ENCODE results near the gene GDF9. TPM values are rescaled to one million over a fixed set of nuclear protein-coding genes. Genes with fewer than 3 reads are reported as not detected.

GDF9 gene, protein sequence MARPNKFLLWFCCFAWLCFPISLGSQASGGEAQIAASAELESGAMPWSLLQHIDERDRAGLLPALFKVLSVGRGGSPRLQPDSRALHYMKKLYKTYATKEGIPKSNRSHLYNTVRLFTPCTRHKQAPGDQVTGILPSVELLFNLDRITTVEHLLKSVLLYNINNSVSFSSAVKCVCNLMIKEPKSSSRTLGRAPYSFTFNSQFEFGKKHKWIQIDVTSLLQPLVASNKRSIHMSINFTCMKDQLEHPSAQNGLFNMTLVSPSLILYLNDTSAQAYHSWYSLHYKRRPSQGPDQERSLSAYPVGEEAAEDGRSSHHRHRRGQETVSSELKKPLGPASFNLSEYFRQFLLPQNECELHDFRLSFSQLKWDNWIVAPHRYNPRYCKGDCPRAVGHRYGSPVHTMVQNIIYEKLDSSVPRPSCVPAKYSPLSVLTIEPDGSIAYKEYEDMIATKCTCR
- total RNA-seq (2014; rRNA removed): not detected in 2 replicates
- Bru-seq, nascent RNA: percentile 42 among the genes with signal in this experiment
- BruChase-seq, experiment 1, labeled RNA remaining after a 6-hour chase: percentile 60 among the genes with signal in this experiment
- percentile 59 among the genes with signal in this experiment for BruChase-seq, experiment 2, labeled RNA remaining after a 2-hour chase
- long read RNA-seq: 0 reads

DNA sequence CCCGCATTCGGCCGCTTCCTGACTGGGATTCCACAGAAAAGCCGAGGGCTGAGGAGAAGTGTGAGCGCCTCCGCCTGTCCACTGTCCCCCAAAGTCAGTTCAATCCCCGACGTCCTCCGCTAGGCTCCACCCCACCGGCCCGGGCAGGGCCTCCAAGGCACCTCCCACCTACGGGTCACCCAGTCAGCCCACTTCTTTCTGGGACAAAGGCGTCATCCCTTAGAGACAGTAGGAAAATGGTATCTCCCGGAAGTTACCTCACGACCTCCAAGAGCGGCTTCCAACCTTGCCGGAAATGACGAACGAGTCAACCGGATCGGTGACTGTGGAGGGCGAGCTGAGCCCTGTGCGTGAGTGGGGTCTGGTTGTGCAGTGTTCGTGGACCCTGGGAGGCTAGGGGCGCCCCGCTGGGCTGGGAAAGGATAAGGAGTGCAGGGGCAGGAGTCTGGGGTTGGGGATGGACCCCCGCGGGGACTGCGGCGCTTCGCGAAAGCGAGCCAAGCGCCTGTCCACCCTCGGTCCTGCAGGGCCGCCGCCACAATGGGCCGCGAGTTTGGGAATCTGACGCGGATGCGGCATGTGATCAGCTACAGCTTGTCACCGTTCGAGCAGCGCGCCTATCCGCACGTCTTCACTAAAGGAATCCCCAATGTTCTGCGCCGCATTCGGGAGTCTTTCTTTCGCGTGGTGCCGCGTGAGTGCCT, at the start of gene GDF9, which contains the start of gene UQCRQ:
TSS of gene GDF9 (minus strand) at position 128 of the 704 bp plus-strand sequence. CDS start 1,936 bp downstream, outside the sequence.
TSS of gene UQCRQ (plus strand) at position 301 of the 704 bp plus-strand sequence. CDS start at position 541, 240 bp downstream.
- POLR2A ChIA-PET (ENCODE audit: unreplicated experiment): no interaction called here
- ATAC-seq: peak; percentile 98

DNA sequence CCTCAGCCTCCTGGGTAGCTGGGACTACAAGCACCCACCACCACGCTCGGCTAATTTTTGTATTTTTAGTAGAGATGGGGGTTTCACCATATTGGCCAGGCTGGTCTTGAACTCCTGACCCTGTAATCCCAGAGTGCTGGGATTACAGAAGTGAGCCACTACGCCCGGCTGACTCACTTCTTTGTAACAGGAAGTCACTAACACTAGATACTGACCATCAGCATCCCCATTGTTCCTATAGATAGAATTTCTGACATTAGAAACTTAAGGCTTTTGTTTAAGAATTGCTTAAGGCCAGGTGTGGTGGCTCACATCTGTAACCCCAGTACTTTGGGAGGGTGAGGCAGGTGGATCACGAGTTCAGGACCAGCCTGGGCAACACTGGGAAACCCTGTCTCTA, 49.4 kb upstream of the GDF9 start:
- peak; percentile 20 for DNase-seq
- BruUV-seq (replicated peaks): no TSS peak
- intact Hi-C loops (cut with micrococcal nuclease): no loop called here
- H3K27ac ChIP-seq (ENCODE audit: low read length): no peak overlapping the region
- ChIA-PET CTCF (no interaction called here), POLR2A (ENCODE audit: unreplicated experiment) (no interaction called here)
- no peak for ATAC-seq
- no peaks in the 10 kb centered on the region for H3F3A ChIP-seq (ENCODE audit: low read length, unreplicated experiment)
- no peaks in the 10 kb centered on the region for H4K20me1 ChIP-seq (ENCODE audit: low read length)
- H3K9me3 ChIP-seq (ENCODE audit: low read length): no peaks in the 10 kb centered on the region
- no peaks in the 10 kb centered on the region for H3K9me2 ChIP-seq (replicated peaks; ENCODE audit: low read length)
- H2AFZ ChIP-seq (ENCODE audit: low read length): no peak overlapping the region
- H3K4me3 ChIP-seq (ENCODE audit: low read length): no peak overlapping the region
- no peak overlapping the region for H3K9ac ChIP-seq (ENCODE audit: low read length)
- no peaks in the 10 kb centered on the region; the same call in 1 of the 2 replicates for H3K36me3 ChIP-seq (ENCODE audit: low read depth, low read length)
- H3K79me2 ChIP-seq (ENCODE audit: low read length): no peaks in the 10 kb centered on the region
- TF ChIP-seq EZH2 (IDR thresholded peaks at IDR 0.05; ENCODE audit: low read length, unreplicated experiment) (no peak), EZH2phosphoT487 (IDR thresholded peaks at IDR 0.05; ENCODE audit: borderline replicate concordance, low read length) (no peak)
- TF ChIP-seq, protein P1, sequence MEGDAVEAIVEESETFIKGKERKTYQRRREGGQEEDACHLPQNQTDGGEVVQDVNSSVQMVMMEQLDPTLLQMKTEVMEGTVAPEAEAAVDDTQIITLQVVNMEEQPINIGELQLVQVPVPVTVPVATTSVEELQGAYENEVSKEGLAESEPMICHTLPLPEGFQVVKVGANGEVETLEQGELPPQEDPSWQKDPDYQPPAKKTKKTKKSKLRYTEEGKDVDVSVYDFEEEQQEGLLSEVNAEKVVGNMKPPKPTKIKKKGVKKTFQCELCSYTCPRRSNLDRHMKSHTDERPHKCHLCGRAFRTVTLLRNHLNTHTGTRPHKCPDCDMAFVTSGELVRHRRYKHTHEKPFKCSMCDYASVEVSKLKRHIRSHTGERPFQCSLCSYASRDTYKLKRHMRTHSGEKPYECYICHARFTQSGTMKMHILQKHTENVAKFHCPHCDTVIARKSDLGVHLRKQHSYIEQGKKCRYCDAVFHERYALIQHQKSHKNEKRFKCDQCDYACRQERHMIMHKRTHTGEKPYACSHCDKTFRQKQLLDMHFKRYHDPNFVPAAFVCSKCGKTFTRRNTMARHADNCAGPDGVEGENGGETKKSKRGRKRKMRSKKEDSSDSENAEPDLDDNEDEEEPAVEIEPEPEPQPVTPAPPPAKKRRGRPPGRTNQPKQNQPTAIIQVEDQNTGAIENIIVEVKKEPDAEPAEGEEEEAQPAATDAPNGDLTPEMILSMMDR (conservative IDR thresholded peaks at IDR 0.05; ENCODE audit: low read depth, low read length): no peak
- H3K4me1 ChIP-seq (ENCODE audit: insufficient read depth, low read length): no peaks in the 10 kb centered on the region
- H3K27me3 ChIP-seq (ENCODE audit: low read length): no peaks in the 10 kb centered on the region
- no peak overlapping the region for H3K4me2 ChIP-seq (ENCODE audit: low read length)

More for the DNA sequence above, at the start of gene GDF9, which contains the start of gene UQCRQ:
- no peaks in the 10 kb centered on the region for H3K27me3 ChIP-seq (ENCODE audit: low read length)
- no peaks in the 10 kb centered on the region for H3K9me2 ChIP-seq (replicated peaks; ENCODE audit: low read length)
- no TSS peak for BruUV-seq (replicated peaks)
- peak; percentile 97 for DNase-seq
- intact Hi-C loops (cut with micrococcal nuclease): loop anchor here (1.0 kb wide), 1 partner anchor 36 kb away; the partner anchor contains the start of gene SHROOM1
- H4K20me1 ChIP-seq (ENCODE audit: low read length): peaks cover 7% of the 10 kb centered on the region
- H3K79me2 ChIP-seq (ENCODE audit: low read length): peaks cover 18% of the 10 kb centered on the region
- peak within 1 kb of the TSS; percentile 85 for H2AFZ ChIP-seq (ENCODE audit: low read length)
- H3K9me3 ChIP-seq (ENCODE audit: low read length): no peaks in the 10 kb centered on the region
- H3K4me1 ChIP-seq (ENCODE audit: insufficient read depth, low read length): peaks cover 15% of the 10 kb centered on the region
- H3K4me2 ChIP-seq (ENCODE audit: low read length): peak within 1 kb of the TSS; percentile 92
- peak within 1 kb of the TSS; percentile 97 for H3K9ac ChIP-seq (ENCODE audit: low read length)
- no peaks in the 10 kb centered on the region for H3F3A ChIP-seq (ENCODE audit: low read length, unreplicated experiment)
- peak within 1 kb of the TSS; percentile 55 for H3K27ac ChIP-seq (ENCODE audit: low read length)
- no peak for TF ChIP-seq EZH2phosphoT487 (IDR thresholded peaks at IDR 0.05; ENCODE audit: borderline replicate concordance, low read length)
- TF ChIP-seq, protein P1 (conservative IDR thresholded peaks at IDR 0.05; ENCODE audit: low read depth, low read length): peak; percentile 35; the same call in 1 of the 2 replicates
- H3K4me3 ChIP-seq (ENCODE audit: low read length): peak within 1 kb of the TSS; percentile 96
- peaks cover 12% of the 10 kb centered on the region; the same call in 1 of the 2 replicates for H3K36me3 ChIP-seq (ENCODE audit: low read depth, low read length)
- CTCF ChIA-PET: interaction anchor here (0.9 kb wide), 1 partner anchor 46 kb away, joined by 3 read pairs; no protein-coding TSS in a partner anchor
